CD4-positive, alpha-beta memory T cell (primary cell): Measurements from ENCODE around the gene LY6G6D. TPM values are rescaled to one million over a fixed set of nuclear protein-coding genes. Genes with fewer than 3 reads are reported as not detected.

Experiments used
- CTCF ChIA-PET: fragments of 350-600 bp; sonication (Branson Sonifier 250); formaldehyde crosslinking; loops from one replicate; lab custom pipeline; 2021; ENCODE audit warnings: inconsistent platforms; ENCODE audit not compliant: partially characterized antibody; lab: Charles Lee
- POLR2A ChIA-PET: fragments of 350-600 bp; sonication (Branson Sonifier 250); formaldehyde crosslinking; loops from one replicate; lab custom pipeline; 2021; ENCODE audit not compliant: partially characterized antibody; lab: Charles Lee
- DNase-seq, 5 donors: peaks; one replicate each; pipeline versions ENCODE4 v3.0.0 to v3.0.0-alpha.2; 2020 to 2022; ENCODE audit warnings: mixed read lengths in 1 of 5
- H3K27ac ChIP-seq: one replicate; pipeline ENCODE4 v1.7.0; 2013; ENCODE audit warnings: low read depth, low read length
- H3K27me3 ChIP-seq: 2 replicates; pipeline ENCODE4 v1.7.0; 2013; ENCODE audit warnings: mild to moderate bottlenecking, low read length, moderate library complexity; ENCODE audit not compliant: insufficient read depth
- H3K36me3 ChIP-seq: 2 replicates; pipeline ENCODE4 v1.7.0; 2013; ENCODE audit warnings: mild to moderate bottlenecking, low read length, moderate library complexity; ENCODE audit not compliant: insufficient read depth
- H3K4me1 ChIP-seq: 2 replicates; pipeline ENCODE4 v1.7.0; 2013; ENCODE audit warnings: mild to moderate bottlenecking, low read length, moderate library complexity; ENCODE audit not compliant: insufficient read depth
- H3K4me3 ChIP-seq, 2 donors: one replicate each; pipeline ENCODE4 v1.7.0; 2013; ENCODE audit warnings: low read length in 2 of 2, mild to moderate bottlenecking in 1 of 2
- H3K9me3 ChIP-seq, 2 donors: one replicate each; pipeline ENCODE4 v1.7.0; 2013; ENCODE audit warnings: low read length in 2 of 2, control low read depth in 1 of 2; ENCODE audit not compliant: control insufficient read depth in 1 of 2
- H3K27ac Mint-ChIP-seq, 7 donors: one replicate each; pipeline ENCODE4 v1.8.0; 2020 to 2021; ENCODE audit warnings: mixed read lengths in 7 of 7, mild to moderate bottlenecking in 6 of 7, inconsistent platforms in 3 of 7, moderate library complexity in 3 of 7
- H3K27me3 Mint-ChIP-seq, 2 donors: one replicate each; pipeline ENCODE4 v1.8.0; 2020 to 2021; ENCODE audit warnings: mixed read lengths in 2 of 2
- H3K36me3 Mint-ChIP-seq, 2 donors: one replicate each; pipeline ENCODE4 v1.8.0; 2020 to 2021; ENCODE audit warnings: mixed read lengths in 2 of 2, inconsistent platforms in 1 of 2, mild to moderate bottlenecking in 1 of 2
- H3K4me1 Mint-ChIP-seq, 4 donors: one replicate each; pipeline ENCODE4 v1.8.0; 2020 to 2021; ENCODE audit warnings: mixed read lengths in 4 of 4, mild to moderate bottlenecking in 1 of 4
- H3K4me3 Mint-ChIP-seq, 8 donors: one replicate each; pipeline ENCODE4 v1.8.0; 2020 to 2021; ENCODE audit warnings: mixed read lengths in 8 of 8, mild to moderate bottlenecking in 7 of 8, moderate library complexity in 6 of 8, inconsistent platforms in 3 of 8
- H3K9me3 Mint-ChIP-seq, 8 donors: one replicate each; pipeline ENCODE4 v1.8.0; 2020 to 2021; ENCODE audit warnings: mixed read lengths in 8 of 8, mild to moderate bottlenecking in 5 of 8, inconsistent platforms in 3 of 8, moderate library complexity in 1 of 8
- intact Hi-C: fragments of 100-400 bp; cut with micrococcal nuclease; formaldehyde crosslinking; loops from one replicate; pipeline ENCODE4 v1.15.1; 2023
- polyA plus RNA-seq, 2 donors: library from polyadenylated mRNA; unstranded; fragments of 300-500 nt; fragmentation: Illumina TruSeq; gene quantifications; one replicate each; pipeline ENCODE4 v1.2.3, GENCODE V29; 2021
- total RNA-seq, 2 experiments: library from RNA; stranded (reverse); gene quantifications; one replicate each; pipeline ENCODE4 v1.2.3, GENCODE V29; 2021

Gene LY6G6D
- total and polyA plus RNA-seq, 4 experiments from 2014 or later: not detected

DNA sequence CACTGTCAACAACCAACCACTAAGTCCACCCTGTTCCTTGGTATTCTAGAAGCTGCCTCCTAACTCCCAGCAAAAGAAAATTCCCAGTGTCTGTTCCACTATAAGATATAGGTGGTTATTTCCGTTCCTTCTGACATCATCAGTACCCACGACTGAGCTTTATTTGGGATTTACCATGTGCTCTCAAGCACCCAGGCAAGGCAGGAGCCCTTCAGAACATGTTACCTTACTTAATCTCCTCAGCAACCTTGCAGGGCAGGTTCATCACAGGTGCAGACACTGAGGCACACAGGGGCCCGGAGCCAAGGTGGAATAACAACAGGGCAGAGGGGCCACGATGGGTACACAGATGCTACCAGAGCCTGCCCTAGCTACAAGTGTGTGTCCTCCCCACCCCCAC, 22.8 kb upstream of the LY6G6D start:
- POLR2A ChIA-PET: interaction anchor here (1.0 to 3.0 kb wide), 4 partner anchors 10 to 182 kb away, joined by 3 to 15 read pairs (median 4); partner anchors contain the start of gene ABHD16A
- H3K4me3 Mint-ChIP-seq: no peak overlapping the region

DNA sequence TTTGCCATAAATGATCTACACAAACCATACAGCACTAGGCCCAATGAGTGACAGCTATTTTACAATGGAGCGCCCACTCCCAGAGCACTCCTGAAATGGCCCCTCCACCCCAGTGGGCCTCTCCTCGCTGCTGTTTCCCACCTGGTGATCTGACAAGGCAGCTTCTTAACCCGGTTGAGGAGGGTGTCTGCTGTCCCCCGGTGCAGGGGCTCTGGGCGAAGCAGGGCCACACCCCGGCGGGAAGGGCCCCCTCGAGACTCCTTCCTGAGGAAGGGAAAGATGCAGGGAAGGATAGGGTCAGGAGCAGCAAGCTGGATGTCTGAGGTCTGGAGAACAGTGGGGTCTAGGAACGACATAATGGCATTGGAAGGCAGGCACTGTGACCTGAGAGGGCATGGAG, 22.3 kb upstream of the LY6G6D start:
- ChIA-PET POLR2A (interaction anchor here (1.0 to 3.0 kb wide), 2 partner anchors 10 to 182 kb away, joined by 5 to 15 read pairs; partner anchors contain the start of gene ABHD16A), CTCF (interaction anchor here (1.0 to 1.1 kb wide), 2 partner anchors 12 to 77 kb away, joined by 3 to 4 read pairs; partner anchors contain the start of gene LY6G5C)
- no peak overlapping the region for H3K27ac ChIP-seq
- no peak for DNase-seq
- H3K27me3 ChIP-seq: no peaks in the 10 kb centered on the region
- Mint-ChIP-seq H3K27ac (peak overlapping the region in 2 of 7 donors; percentile 48 to 84), H3K4me3 (no peak overlapping the region), H3K27me3 (no peaks in the 10 kb centered on the region), H3K4me1 (peaks cover 6 to 9% (median 8%) of the 10 kb centered on the region in 4 donors), H3K36me3 (peaks cover 29 to 70% of the 10 kb centered on the region in 2 donors), H3K9me3 (no peaks in the 10 kb centered on the region)
- no peaks in the 10 kb centered on the region for H3K9me3 ChIP-seq
- intact Hi-C loops: no loop called here
- H3K36me3 ChIP-seq: peaks cover 65% of the 10 kb centered on the region
- H3K4me3 ChIP-seq: no peak overlapping the region
- peaks cover 7% of the 10 kb centered on the region for H3K4me1 ChIP-seq

More for the DNA sequence above, 22.8 kb upstream of the LY6G6D start:
- H3K27ac ChIP-seq: no peak overlapping the region
- Mint-ChIP-seq H3K27me3 (no peaks in the 10 kb centered on the region), H3K27ac (peak overlapping the region in 5 of 7 donors; percentile 7 to 63 (median 27)), H3K36me3 (peaks cover 25 to 70% of the 10 kb centered on the region in 2 donors), H3K4me1 (peaks cover 2 to 4% (median 2%) of the 10 kb centered on the region in 4 donors), H3K9me3 (no peaks in the 10 kb centered on the region)
- H3K4me3 ChIP-seq: no peak overlapping the region
- CTCF ChIA-PET: interaction anchor here (1.1 kb wide), 1 partner anchor 78 kb away, joined by 3 read pairs; no protein-coding TSS in a partner anchor
- H3K27me3 ChIP-seq: no peaks in the 10 kb centered on the region
- peaks cover 2% of the 10 kb centered on the region for H3K4me1 ChIP-seq
- peaks cover 65% of the 10 kb centered on the region for H3K36me3 ChIP-seq
- intact Hi-C loops: no loop called here
- DNase-seq: no peak
- no peaks in the 10 kb centered on the region for H3K9me3 ChIP-seq

DNA sequence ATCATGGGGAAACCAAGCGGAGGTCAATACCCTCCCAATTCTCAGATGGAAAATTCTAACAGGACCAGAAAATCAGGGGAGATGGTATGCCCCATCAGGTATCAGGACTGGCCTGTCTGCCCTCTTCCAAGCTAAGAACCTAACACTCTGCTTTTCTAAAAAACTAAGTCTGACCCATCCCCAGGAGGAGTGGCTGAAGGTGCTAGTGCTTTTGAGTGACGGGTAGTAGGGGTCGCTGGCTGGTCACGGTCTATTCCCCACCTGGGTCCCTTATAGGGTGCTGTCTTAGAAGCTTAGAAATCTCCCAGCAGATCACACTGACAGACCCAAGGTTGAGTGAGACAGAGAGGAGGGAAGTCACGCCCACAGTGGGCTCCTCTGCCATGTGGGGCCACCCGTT, 21.6 kb upstream of the LY6G6D start:
- no peaks in the 10 kb centered on the region for H3K27me3 ChIP-seq
- no peak overlapping the region for H3K4me3 Mint-ChIP-seq
- DNase-seq: no peak
- H3K4me1 ChIP-seq: peaks cover 7% of the 10 kb centered on the region
- intact Hi-C loops: no loop called here
- H3K27me3 Mint-ChIP-seq: no peaks in the 10 kb centered on the region
- no peaks in the 10 kb centered on the region for H3K9me3 Mint-ChIP-seq
- POLR2A ChIA-PET: interaction anchor here (0.7 to 3.0 kb wide), 5 partner anchors 9 to 181 kb away, joined by 3 to 15 read pairs (median 5); partner anchors contain the start of gene ABHD16A
- H3K36me3 ChIP-seq: peaks cover 59% of the 10 kb centered on the region
- H3K36me3 Mint-ChIP-seq: peaks cover 30 to 69% of the 10 kb centered on the region in 2 donors
- no peak overlapping the region for H3K4me3 ChIP-seq
- no peak overlapping the region for H3K27ac Mint-ChIP-seq
- no peak overlapping the region for H3K27ac ChIP-seq
- peaks cover 8 to 13% (median 10%) of the 10 kb centered on the region in 4 donors for H3K4me1 Mint-ChIP-seq
- H3K9me3 ChIP-seq: no peaks in the 10 kb centered on the region
- CTCF ChIA-PET: interaction anchor here (0.7 to 1.3 kb wide), 3 partner anchors 9 to 989 kb away, joined by 3 to 4 read pairs (median 4); partner anchors contain the start of gene LY6G5C

DNA sequence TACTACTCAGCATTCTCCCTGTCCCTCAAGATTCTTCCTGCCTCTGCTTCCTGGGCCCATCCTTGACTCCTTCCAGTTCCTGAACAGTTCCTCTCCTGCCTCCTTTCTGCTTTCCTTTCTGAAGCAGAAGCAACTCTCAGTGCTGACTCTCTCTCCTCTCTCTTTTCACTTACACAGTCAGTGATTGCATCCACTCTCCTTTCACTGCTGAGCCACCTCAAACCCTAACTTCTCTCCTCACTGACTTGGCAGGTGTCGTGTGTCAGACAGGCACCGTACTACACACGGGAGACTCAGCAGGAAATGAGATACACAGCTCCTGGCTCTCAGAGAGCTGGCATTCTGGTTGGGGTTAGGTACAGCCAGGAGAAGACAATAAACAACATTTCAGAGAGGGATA, 17.6 kb upstream of the LY6G6D start:
- peak overlapping the region; percentile 15 to 88 (median 74) for H3K27ac Mint-ChIP-seq
- no peak overlapping the region for H3K27ac ChIP-seq
- peaks cover 0 to 3% (median 0%) of the 10 kb centered on the region in 8 donors for H3K9me3 Mint-ChIP-seq
- H3K4me1 Mint-ChIP-seq: peaks cover 23 to 39% (median 31%) of the 10 kb centered on the region in 4 donors
- peaks cover 53% of the 10 kb centered on the region for H3K36me3 ChIP-seq
- intact Hi-C loops: no loop called here
- H3K27me3 ChIP-seq: no peaks in the 10 kb centered on the region
- no peaks in the 10 kb centered on the region for H3K9me3 ChIP-seq
- no peak overlapping the region for H3K4me3 Mint-ChIP-seq
- ChIA-PET CTCF (no interaction called here), POLR2A (no interaction called here)
- H3K4me3 ChIP-seq: no peak overlapping the region
- H3K36me3 Mint-ChIP-seq: peaks cover 30 to 58% of the 10 kb centered on the region in 2 donors
- peaks cover 28% of the 10 kb centered on the region for H3K4me1 ChIP-seq
- H3K27me3 Mint-ChIP-seq: no peaks in the 10 kb centered on the region
- no peak for DNase-seq

DNA sequence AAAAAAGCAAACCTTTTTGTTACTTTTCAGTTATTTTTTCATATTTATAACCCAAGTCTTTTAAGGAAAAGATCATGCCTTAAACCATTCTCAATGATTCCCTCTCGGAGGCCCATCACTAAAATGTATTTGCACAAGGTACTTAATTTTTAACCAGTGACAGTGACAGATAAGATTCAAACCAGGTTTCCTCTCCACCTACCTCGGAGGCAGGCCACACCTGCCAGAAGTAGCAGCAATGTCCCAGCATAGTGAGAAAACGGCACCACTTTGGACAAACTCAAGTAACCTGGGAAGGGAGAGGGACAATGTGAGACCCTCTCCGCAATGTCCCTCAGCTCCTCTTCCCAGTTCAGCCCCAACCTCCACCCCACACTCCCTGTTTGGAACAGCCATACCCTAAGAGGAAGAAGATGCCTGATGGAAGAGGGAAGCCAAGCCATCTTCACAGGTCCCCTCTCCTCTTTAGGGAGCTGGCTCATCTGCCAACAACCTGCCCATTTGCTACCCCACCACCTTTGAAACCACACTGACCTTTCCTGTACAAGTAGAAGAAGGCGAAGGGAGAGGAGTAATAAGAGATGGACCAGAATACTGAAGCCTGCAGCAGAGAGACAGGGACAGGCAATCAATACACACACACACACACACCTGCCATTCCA, 14.3 kb upstream of the LY6G6D start:
- H3K27me3 ChIP-seq: no peaks in the 10 kb centered on the region
- CTCF ChIA-PET: no interaction called here
- Mint-ChIP-seq H3K9me3 (peaks cover 0 to 5% (median 0%) of the 10 kb centered on the region in 8 donors), H3K4me3 (peak overlapping the region; percentile 72 to 99 (median 98)), H3K4me1 (peaks cover 25 to 53% (median 41%) of the 10 kb centered on the region in 4 donors), H3K27ac (peak overlapping the region; percentile 64 to 99 (median 81)), H3K27me3 (no peaks in the 10 kb centered on the region), H3K36me3 (peaks cover 24 to 41% of the 10 kb centered on the region in 2 donors)
- H3K36me3 ChIP-seq: peaks cover 31% of the 10 kb centered on the region
- peaks cover 35% of the 10 kb centered on the region for H3K4me1 ChIP-seq
- POLR2A ChIA-PET: interaction anchor here (1.1 to 2.7 kb wide), 2 partner anchors 127 to 162 kb away, joined by 3 to 9 read pairs; partner anchors contain the start of gene NEU1
- no peaks in the 10 kb centered on the region for H3K9me3 ChIP-seq
- no peak for DNase-seq
- H3K4me3 ChIP-seq: no peak overlapping the region
- H3K27ac ChIP-seq: peak overlapping the region; percentile 97
- intact Hi-C loops: no loop called here

- Mint-ChIP-seq H3K27me3 (no peaks in the 10 kb centered on the region), H3K27ac (peak overlapping the region; percentile 93 to 99 (median 98)), H3K4me1 (peaks cover 25 to 53% (median 41%) of the 10 kb centered on the region in 4 donors), H3K9me3 (peaks cover 0 to 5% (median 0%) of the 10 kb centered on the region in 8 donors), H3K4me3 (peak overlapping the region; percentile 97 to 99 (median 98)), H3K36me3 (peaks cover 20 to 35% of the 10 kb centered on the region in 2 donors)
- intact Hi-C loops: loop anchor here (2.0 kb wide), 2 partner anchors 21 to 37 kb away; partner anchors contain the start of gene LY6G5C
- no peaks in the 10 kb centered on the region for H3K9me3 ChIP-seq
- DNase-seq: no peak
- ChIA-PET CTCF (interaction anchor here (2.1 to 3.2 kb wide), 2 partner anchors 28 to 129 kb away, joined by 8 to 11 read pairs; partner anchors contain the start of gene DDAH2), POLR2A (interaction anchor here (0.9 to 2.7 kb wide), 14 partner anchors 8 to 200 kb away, joined by 3 to 22 read pairs (median 11); partner anchors contain the start of genes BAG6, CSNK2B, GPANK1 and HSPA1A)
- peak overlapping the region; percentile 97 for H3K27ac ChIP-seq
- H3K4me3 ChIP-seq: peak overlapping the region; percentile 70 to 82
- no peaks in the 10 kb centered on the region for H3K27me3 ChIP-seq
- H3K4me1 ChIP-seq: peaks cover 35% of the 10 kb centered on the region
- H3K36me3 ChIP-seq: peaks cover 27% of the 10 kb centered on the region
Measured at GRCh38 chr6:31701666-31702404, 13.3 kb upstream of the LY6G6D start.
